Fibroblast of the aortic adventitia (primary cell): ENCODE data around the gene CA10. TPM values are rescaled to one million over a fixed set of nuclear protein-coding genes. Genes with fewer than 3 reads are reported as not detected.

ENCODE experiments used
- DNase-seq: peaks from one replicate; pipeline ENCODE4 v3.0.0-alpha.2; 2010; ENCODE audit warnings: low read depth
- H3K4me3 ChIP-seq: 2 replicates; pipeline ENCODE4 v1.5.1; 2011; ENCODE audit warnings: low read depth, mild to moderate bottlenecking, control low read depth, low read length, moderate library complexity
- total RNA-seq: library from RNA; depleted of rRNA; stranded (reverse); fragments of >200 nt; gene quantifications from 2 replicates; pipeline ENCODE4 v1.2.3, GENCODE V29; 2012; ENCODE audit warnings: low replicate concordance
- TF ChIP-seq, protein P1 (sequence below): IDR thresholded peaks from 2 replicates; pipeline ENCODE4 v1.5.1; 2011; ENCODE audit warnings: mild to moderate bottlenecking, low read length, control low read depth, inconsistent platforms; ENCODE audit not compliant: insufficient read depth

Gene CA10
- total RNA-seq, 1 donor: not detected

- H3K4me3 ChIP-seq: no peak overlapping the region
- DNase-seq: no peak
- TF ChIP-seq, protein P1, sequence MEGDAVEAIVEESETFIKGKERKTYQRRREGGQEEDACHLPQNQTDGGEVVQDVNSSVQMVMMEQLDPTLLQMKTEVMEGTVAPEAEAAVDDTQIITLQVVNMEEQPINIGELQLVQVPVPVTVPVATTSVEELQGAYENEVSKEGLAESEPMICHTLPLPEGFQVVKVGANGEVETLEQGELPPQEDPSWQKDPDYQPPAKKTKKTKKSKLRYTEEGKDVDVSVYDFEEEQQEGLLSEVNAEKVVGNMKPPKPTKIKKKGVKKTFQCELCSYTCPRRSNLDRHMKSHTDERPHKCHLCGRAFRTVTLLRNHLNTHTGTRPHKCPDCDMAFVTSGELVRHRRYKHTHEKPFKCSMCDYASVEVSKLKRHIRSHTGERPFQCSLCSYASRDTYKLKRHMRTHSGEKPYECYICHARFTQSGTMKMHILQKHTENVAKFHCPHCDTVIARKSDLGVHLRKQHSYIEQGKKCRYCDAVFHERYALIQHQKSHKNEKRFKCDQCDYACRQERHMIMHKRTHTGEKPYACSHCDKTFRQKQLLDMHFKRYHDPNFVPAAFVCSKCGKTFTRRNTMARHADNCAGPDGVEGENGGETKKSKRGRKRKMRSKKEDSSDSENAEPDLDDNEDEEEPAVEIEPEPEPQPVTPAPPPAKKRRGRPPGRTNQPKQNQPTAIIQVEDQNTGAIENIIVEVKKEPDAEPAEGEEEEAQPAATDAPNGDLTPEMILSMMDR: no peak
These were observed 162.6 kb downstream of the CA10 start for GRCh38 chr17:51995797-51996403.

DNA sequence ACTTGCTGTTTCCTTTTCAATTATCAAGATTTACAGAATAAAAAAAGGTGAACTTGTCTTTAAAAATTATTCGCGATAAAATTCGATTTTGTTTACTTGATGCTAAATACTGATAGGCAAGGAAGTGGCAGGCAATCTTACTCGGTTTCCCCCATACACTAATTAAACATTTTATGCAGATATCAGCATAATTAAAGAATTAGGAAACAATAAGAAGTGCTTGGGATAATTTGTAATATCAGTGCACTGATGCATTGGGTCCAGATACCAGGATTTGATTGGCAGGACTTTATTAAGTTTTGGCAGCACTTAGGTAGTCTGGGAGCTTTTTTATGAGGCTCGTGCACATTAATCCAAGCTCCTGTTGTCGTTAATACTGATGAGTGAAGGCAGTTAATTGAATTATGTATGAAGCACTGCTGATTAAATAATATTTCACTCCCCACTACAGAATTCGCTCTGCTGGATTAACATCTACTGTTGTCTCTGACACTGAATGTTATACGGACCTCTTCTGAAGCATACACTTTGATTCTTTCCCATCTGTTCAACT is 165.6 kb downstream of the CA10 start:
- TF ChIP-seq, protein P1: no peak
- DNase-seq: no peak
- no peak overlapping the region for H3K4me3 ChIP-seq

- no peak overlapping the region for H3K4me3 ChIP-seq
- TF ChIP-seq, protein P1: no peak
- no peak for DNase-seq
These were observed 187.4 kb downstream of the CA10 start for GRCh38 chr17:51971121-51971520.

- no peak for DNase-seq
- no peak overlapping the region for H3K4me3 ChIP-seq
- TF ChIP-seq, protein P1: no peak
These were observed 196.8 kb downstream of the CA10 start for GRCh38 chr17:51961689-51962088.

- TF ChIP-seq, protein P1: no peak
These were observed 200.7 kb downstream of the CA10 start for GRCh38 chr17:51957786-51958185.

DNA sequence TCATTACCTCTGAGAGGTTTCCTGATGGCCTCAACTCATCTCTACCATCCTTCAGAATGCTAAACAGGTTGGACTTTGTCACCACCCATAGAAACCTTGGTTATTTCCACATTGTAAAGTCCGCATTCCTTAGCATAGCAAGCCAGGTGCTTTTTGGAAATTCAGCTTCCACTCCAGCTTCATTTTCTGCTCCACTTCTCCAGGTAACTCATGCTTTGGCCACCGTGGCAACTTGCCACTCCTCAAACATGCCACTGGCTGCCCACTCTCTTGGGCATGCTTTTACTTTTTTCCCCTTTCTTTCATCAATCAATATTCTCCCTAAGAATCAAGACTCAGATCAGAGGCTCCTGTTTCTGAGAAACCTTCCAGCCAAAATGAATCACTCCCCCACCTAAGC is 203.3 kb downstream of the CA10 start:
- H3K4me3 ChIP-seq: no peak overlapping the region
- TF ChIP-seq, protein P1: no peak
- no peak for DNase-seq

More at GRCh38 chr17:51957786-51958185, 200.7 kb downstream of the CA10 start:
- DNase-seq: no peak
- H3K4me3 ChIP-seq: no peak overlapping the region

DNA sequence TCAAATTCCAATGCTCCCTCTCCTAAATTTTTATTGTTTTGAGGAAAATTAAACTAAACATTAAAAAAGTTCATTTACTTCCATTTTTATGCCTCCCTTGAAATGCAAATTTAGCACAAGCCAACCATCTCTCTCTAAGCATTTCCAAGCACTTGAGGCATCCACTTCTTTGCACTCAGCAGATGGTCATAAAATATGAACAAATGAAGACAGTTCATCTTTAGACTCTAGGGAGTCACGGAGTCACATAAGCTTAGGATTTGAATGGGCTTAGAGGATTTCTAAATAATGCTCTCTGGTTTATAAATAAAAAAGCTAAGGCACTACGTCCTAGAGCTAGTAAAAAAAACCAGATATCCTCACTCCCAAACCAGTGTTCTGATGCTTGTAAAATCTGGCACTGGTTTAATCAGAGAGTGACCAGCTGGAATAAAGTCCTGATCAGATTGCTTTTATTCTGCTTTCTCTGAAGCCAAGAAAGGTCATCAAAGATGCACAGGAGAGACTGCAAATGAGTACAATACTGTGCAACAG is 204.2 kb downstream of the CA10 start:
- TF ChIP-seq, protein P1: no peak

More for the DNA sequence above, 204.2 kb downstream of the CA10 start:
- DNase-seq: no peak
- H3K4me3 ChIP-seq: no peak overlapping the region
